ENCODE results near the gene SORBS1.

The SORBS1 gene

DNA sequence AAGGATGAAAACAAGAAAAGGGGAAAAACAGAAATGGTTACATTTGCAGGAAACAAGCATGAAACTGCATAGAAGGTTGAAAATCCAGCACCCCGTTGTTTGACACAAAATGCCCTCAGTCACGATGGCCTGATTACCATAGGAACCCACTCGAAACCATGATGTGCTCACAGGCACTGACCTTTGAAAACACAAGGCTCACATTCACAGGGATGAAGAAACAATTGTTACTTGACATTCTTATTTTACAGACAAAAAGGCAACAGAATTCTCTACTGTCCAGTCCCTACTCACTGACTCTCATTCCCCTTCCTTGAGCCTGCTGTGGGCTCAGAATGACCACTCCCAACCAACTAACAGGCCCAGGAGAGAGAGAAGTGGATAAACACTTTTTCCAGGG is 138.9 kb downstream of the SORBS1 start:
- no peak overlapping the region for H2AFZ ChIP-seq (ENCODE audit: low read depth, low read length, severe bottlenecking)
- no peak overlapping the region for H3K4me2 ChIP-seq (ENCODE audit: low read depth, low read length, poor library complexity, severe bottlenecking)
- H3K79me2 ChIP-seq (ENCODE audit: insufficient read depth, low read length), result no peaks in the 10 kb centered on the region
- H3K9me2 ChIP-seq (replicated peaks; ENCODE audit: insufficient read depth, low read length), result no peaks in the 10 kb centered on the region
- no peak overlapping the region for H3K4me3 ChIP-seq (ENCODE audit: insufficient read depth, low read length, poor library complexity, severe bottlenecking)
- no peaks in the 10 kb centered on the region for H3K36me3 ChIP-seq (ENCODE audit: low read length)
- no peaks in the 10 kb centered on the region for H3K9me3 ChIP-seq (ENCODE audit: insufficient read depth, low read length)
- no peaks in the 10 kb centered on the region for H3K27me3 ChIP-seq (ENCODE audit: low read length)
- TF ChIP-seq, protein P1, sequence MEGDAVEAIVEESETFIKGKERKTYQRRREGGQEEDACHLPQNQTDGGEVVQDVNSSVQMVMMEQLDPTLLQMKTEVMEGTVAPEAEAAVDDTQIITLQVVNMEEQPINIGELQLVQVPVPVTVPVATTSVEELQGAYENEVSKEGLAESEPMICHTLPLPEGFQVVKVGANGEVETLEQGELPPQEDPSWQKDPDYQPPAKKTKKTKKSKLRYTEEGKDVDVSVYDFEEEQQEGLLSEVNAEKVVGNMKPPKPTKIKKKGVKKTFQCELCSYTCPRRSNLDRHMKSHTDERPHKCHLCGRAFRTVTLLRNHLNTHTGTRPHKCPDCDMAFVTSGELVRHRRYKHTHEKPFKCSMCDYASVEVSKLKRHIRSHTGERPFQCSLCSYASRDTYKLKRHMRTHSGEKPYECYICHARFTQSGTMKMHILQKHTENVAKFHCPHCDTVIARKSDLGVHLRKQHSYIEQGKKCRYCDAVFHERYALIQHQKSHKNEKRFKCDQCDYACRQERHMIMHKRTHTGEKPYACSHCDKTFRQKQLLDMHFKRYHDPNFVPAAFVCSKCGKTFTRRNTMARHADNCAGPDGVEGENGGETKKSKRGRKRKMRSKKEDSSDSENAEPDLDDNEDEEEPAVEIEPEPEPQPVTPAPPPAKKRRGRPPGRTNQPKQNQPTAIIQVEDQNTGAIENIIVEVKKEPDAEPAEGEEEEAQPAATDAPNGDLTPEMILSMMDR (IDR thresholded peaks at IDR 0.05; ENCODE audit: insufficient read depth, low read length, poor library complexity, severe bottlenecking), result no peak
- no peak for TF ChIP-seq EZH2phosphoT487 (conservative IDR thresholded peaks at IDR 0.05; ENCODE audit: low read length)
- no peaks in the 10 kb centered on the region for H4K20me1 ChIP-seq (ENCODE audit: low read depth, low read length)
- no peak overlapping the region for H3K27ac ChIP-seq (ENCODE audit: low read depth, low read length)
- H3F3A ChIP-seq (ENCODE audit: insufficient read depth), result no peaks in the 10 kb centered on the region
- no peak overlapping the region for H3K9ac ChIP-seq (ENCODE audit: low read length)

DNA sequence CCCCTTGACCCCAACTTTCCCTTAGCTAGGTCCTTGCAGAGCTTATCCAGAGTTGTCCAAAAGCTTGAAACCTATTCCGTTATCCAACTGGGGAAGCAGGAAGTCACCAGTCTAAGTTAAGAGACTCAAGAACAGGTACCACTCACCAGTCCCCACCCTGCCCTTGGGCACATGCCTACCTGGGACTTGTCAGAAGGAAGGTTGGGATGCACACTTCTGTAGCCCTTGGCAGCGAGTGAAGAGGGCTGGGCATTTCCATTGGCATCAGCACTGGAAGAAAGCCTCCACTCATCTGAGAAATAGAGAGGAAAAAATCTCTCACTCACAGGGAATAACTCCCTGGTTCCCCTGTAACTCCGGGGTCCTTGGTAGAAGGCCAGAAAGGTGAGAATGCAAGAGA is 139.4 kb downstream of the SORBS1 start:
- no peak for TF ChIP-seq EZH2phosphoT487 (conservative IDR thresholded peaks at IDR 0.05; ENCODE audit: low read length)
- TF ChIP-seq, protein P1 (IDR thresholded peaks at IDR 0.05; ENCODE audit: insufficient read depth, low read length, poor library complexity, severe bottlenecking), result no peak
- no peaks in the 10 kb centered on the region for H3K36me3 ChIP-seq (ENCODE audit: low read length)

DNA sequence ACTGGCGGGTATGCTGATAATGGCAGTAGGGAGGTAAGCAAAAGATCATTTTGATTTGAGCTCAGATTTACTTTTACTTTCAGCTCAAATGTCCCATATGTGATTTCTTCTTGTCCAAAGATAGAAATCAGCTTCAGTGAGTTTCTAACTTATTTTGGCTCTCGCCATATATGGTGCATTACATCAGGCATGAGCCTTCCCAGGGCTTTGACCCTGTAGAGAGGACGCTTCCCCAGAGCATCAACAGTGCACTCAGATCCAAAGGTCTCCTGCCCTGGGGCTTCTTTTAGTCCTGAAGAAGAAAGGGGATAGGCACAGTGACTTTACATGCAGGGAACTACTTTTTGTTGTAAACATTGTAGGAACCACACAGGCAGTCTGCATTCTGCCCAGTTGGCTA is 141.8 kb downstream of the SORBS1 start:
- H3K9me2 ChIP-seq (replicated peaks; ENCODE audit: insufficient read depth, low read length), result no peaks in the 10 kb centered on the region
- H3K9ac ChIP-seq (ENCODE audit: low read length), result no peak overlapping the region
- no peak overlapping the region for H3K4me3 ChIP-seq (ENCODE audit: insufficient read depth, low read length, poor library complexity, severe bottlenecking)
- no peaks in the 10 kb centered on the region for H4K20me1 ChIP-seq (ENCODE audit: low read depth, low read length)
- no peaks in the 10 kb centered on the region for H3K79me2 ChIP-seq (ENCODE audit: insufficient read depth, low read length)
- no peaks in the 10 kb centered on the region for H3K27me3 ChIP-seq (ENCODE audit: low read length)
- H3K36me3 ChIP-seq (ENCODE audit: low read length), result no peaks in the 10 kb centered on the region
- no peak overlapping the region for H2AFZ ChIP-seq (ENCODE audit: low read depth, low read length, severe bottlenecking)
- no peaks in the 10 kb centered on the region for H3K9me3 ChIP-seq (ENCODE audit: insufficient read depth, low read length)
- H3K27ac ChIP-seq (ENCODE audit: low read depth, low read length), result no peak overlapping the region
- H3K4me2 ChIP-seq (ENCODE audit: low read depth, low read length, poor library complexity, severe bottlenecking), result no peak overlapping the region
- TF ChIP-seq, protein P1 (IDR thresholded peaks at IDR 0.05; ENCODE audit: insufficient read depth, low read length, poor library complexity, severe bottlenecking), result no peak
- TF ChIP-seq EZH2phosphoT487 (conservative IDR thresholded peaks at IDR 0.05; ENCODE audit: low read length), result no peak
- no peaks in the 10 kb centered on the region for H3F3A ChIP-seq (ENCODE audit: insufficient read depth)

More for the DNA sequence above, 139.4 kb downstream of the SORBS1 start:
- H3K9me2 ChIP-seq (replicated peaks; ENCODE audit: insufficient read depth, low read length), result no peaks in the 10 kb centered on the region
- H3K27me3 ChIP-seq (ENCODE audit: low read length), result no peaks in the 10 kb centered on the region
- no peaks in the 10 kb centered on the region for H4K20me1 ChIP-seq (ENCODE audit: low read depth, low read length)
- H2AFZ ChIP-seq (ENCODE audit: low read depth, low read length, severe bottlenecking), result no peak overlapping the region
- H3K9me3 ChIP-seq (ENCODE audit: insufficient read depth, low read length), result no peaks in the 10 kb centered on the region
- no peak overlapping the region for H3K9ac ChIP-seq (ENCODE audit: low read length)
- H3K79me2 ChIP-seq (ENCODE audit: insufficient read depth, low read length), result no peaks in the 10 kb centered on the region
- no peak overlapping the region for H3K4me2 ChIP-seq (ENCODE audit: low read depth, low read length, poor library complexity, severe bottlenecking)
- H3F3A ChIP-seq (ENCODE audit: insufficient read depth), result no peaks in the 10 kb centered on the region
- no peak overlapping the region for H3K27ac ChIP-seq (ENCODE audit: low read depth, low read length)
- H3K4me3 ChIP-seq (ENCODE audit: insufficient read depth, low read length, poor library complexity, severe bottlenecking), result no peak overlapping the region

Measured in SU-DHL-6 (cell line).